DND-41 (cell line): ENCODE measurements around the gene RYR2.

Experiments
- CTCF ChIP-seq: IDR thresholded peaks from 2 replicates; pipeline ENCODE4 v1.5.1; 2012; ENCODE audit warnings: borderline replicate concordance, low read length, moderate library complexity, mild to moderate bottlenecking; ENCODE audit not compliant: poor library complexity, severe bottlenecking; ENCODE audit errors: extremely low read depth
- EZH2 ChIP-seq: IDR thresholded peaks from 3 replicates; pipeline ENCODE4 v1.6.1; 2012; ENCODE audit warnings: borderline replicate concordance, low read depth, mild to moderate bottlenecking, moderate library complexity, low read length, inconsistent platforms; ENCODE audit not compliant: severe bottlenecking

GRCh38 chr1:237016626-237017025 lies 25.4 kb upstream of the RYR2 start:
- TF ChIP-seq CTCF (no peak), EZH2 (no peak)
